DMS153 treated with DMSO at 0.1 percent for 48 hours (cell line): ENCODE data around the gene WRNIP1.
A peak's percentile ranks its signal among the peaks of the same experiment; 100 is the strongest.
"Not testable (repeated sequence)": the region's sequence is repeated elsewhere in the genome, so short reads cannot be mapped to it uniquely, and the experiment has no call there.

Experiments
- DNase-seq: peaks from one replicate; lab custom pipeline; 2025; ENCODE audit not compliant: unreplicated experiment; lab: John Stamatoyannopoulos, UW

WRNIP1 gene

DNA sequence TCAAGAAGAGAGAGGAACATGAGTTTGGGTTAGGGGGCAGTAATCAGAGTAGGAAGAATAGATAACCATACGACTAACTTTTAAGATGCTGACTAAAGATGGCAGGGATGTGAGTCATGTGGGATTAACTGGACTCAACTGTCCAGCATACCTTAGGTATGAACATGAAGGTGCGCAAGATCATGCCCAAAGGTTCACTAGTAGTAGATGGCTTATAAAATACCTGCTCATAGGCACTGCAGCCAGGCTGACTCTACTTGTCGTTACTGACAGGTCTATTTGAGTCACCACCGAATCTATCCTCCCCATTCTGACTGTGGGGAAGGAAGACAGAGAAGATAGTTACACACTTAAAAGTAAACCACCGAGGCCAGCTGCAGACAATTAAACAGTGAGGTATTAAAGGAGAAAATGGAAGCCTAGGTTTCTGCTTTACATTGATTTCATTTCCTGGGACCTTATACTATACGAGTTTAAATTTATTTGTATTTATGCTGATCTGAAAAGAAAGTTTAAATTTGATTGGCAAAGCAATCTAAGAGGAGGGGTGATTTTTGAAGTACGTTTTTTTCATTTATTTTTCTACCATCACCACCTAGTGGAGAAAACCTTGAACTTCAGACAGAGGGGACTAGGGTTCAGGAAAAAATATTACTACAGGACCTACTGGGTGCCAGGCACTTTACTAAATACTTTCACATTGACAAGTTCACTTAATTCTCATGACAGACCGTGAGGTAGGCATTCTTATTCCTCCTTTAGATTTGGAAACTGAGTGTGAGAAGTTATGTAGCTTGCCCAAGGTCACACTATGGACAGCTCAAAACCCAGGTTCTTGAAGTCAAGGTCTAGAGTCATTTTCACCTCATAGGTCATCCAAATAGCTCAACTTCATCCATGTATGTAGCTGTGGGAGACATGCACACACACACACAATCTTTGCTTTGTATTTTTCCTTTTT lies 4.0 kb upstream of the WRNIP1 start:
- no peak for DNase-seq

DNA sequence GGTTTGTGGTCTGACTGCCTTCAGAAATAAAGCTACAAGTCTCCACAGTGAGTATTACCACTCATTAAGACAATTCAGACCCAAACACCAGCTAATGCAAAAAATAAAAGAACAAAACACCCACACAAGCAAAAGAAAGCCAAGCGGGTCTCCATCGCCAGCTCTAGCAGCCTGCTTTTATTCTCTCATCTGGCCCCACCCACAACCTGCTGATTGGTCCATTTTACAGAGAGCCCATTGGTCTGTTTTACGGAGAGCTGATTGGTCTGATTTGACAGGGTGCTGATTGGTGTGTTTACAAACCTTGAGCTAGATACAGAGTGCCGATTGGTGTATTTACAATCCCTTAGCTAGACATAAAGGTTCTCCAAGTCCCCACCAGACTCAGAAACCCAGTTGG lies 2.3 kb upstream of the WRNIP1 start:
- not testable (repeated sequence) for DNase-seq

DNA sequence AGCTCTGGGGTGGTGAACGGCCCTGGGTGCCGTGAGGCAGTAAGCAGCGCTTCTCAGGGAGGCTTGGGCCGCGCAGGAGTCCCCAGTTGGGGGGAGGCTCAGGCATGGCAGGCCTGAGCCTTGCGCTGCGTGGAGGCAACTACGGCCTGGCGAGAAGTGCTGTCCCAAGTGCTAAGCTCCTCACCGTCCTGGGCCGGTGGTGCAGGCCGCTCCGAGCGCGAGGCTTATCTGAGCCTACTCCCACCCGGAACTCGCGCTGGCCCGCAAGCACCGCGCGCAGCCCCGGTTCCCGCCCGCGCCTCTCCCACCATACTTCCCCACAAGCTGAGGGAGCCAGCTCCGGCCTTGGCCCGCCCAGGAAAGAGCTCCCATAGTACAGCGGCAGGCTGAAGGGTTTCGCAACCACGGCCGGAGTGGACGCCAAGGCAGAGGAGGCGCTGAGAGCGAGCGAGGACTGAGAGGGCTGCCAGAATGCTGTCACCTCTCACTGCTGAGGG lies 1.8 kb upstream of the WRNIP1 start:
- DNase-seq, result no peak

DNA sequence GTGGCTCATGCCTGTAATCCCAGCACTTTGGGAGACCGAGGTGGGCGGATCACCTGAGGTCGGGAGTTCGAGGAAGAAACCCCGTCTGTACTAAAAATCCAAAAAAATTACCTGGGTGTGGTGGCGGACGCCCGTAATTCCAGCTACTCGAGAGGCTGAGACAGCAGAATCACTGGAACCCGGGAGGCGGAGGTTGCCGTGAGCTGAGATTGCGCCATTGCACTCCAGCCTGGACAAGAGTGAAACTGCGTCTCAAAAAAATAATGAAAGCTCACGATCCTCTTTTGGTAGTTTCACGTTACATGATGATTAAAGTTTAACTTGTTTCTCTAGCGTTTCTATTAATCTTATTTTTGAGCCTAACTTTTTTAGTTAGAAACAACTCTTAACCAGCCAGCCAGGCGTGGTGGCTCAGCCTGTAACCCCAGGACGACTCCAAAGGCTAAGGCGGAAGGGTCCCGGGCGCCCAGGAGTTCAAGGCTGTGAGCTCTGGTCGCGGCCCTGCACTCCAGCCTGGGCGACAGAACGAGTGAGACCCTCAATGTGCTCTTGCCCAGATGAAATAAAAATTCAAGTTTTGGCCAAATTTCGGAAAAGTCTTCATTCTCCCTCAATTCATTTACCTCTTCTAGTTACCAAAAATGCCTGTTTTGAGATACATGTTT lies 1.2 kb upstream of the WRNIP1 start:
- no peak for DNase-seq

DNA sequence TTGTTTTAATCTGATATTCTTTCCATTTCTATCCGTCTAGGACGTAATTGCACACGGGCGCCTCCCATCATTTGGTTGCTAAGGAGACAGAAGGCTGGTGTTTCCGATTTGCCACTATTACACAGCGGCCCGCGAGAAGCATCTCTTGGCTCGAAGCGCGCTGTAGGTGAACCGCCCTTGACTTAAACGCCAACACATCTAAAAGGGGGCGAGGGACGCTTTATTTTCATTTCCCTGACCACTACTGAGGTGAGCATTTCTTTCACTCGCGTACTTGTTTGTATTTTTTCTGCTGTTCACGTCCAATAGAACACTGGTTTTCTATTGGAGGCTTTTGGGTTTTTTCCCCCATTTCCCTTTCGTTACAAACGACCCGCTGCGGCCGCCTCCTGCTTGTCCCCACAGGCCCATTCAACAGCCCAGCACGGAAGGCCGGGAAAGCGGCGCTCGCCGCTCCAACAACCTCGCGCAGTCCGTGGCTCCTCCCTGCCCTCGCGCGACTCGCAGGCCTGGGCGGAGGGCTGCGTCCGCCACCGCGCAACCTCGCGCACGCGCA lies 505 bp upstream of the WRNIP1 start:
- peak; percentile 18 for DNase-seq

DNA sequence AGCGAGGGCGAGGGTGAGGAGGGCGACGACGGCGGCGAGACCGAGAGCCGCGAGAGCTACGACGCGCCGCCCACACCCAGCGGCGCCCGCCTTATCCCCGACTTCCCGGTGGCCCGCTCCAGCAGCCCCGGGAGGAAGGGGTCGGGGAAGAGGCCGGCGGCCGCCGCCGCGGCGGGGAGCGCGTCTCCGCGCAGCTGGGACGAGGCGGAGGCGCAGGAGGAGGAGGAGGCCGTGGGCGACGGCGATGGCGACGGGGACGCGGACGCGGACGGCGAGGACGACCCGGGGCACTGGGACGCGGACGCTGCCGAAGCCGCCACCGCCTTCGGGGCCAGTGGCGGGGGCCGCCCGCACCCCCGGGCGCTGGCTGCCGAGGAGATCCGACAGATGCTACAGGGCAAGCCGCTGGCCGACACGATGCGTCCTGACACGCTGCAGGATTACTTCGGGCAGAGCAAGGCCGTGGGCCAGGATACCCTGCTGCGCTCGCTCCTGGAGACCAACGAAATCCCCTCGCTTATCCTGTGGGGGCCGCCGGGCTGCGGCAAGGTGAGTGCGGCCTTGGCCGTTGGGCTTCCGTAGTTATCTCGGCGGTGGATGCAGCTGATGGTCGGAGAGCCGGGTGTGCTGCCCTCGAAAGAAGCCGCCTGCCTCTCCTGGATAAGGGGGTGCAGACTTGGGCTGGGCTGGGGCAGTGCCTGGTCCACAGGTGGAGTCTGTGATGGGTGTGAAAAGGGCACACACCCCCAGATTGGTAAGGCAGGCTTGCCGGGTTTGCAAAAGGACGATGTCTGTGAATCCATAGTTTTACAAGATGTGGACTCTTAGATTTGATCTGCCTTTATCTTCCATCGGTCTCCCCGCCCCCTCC lies 938 bp downstream of the WRNIP1 start:
- DNase-seq, result no peak

DNA sequence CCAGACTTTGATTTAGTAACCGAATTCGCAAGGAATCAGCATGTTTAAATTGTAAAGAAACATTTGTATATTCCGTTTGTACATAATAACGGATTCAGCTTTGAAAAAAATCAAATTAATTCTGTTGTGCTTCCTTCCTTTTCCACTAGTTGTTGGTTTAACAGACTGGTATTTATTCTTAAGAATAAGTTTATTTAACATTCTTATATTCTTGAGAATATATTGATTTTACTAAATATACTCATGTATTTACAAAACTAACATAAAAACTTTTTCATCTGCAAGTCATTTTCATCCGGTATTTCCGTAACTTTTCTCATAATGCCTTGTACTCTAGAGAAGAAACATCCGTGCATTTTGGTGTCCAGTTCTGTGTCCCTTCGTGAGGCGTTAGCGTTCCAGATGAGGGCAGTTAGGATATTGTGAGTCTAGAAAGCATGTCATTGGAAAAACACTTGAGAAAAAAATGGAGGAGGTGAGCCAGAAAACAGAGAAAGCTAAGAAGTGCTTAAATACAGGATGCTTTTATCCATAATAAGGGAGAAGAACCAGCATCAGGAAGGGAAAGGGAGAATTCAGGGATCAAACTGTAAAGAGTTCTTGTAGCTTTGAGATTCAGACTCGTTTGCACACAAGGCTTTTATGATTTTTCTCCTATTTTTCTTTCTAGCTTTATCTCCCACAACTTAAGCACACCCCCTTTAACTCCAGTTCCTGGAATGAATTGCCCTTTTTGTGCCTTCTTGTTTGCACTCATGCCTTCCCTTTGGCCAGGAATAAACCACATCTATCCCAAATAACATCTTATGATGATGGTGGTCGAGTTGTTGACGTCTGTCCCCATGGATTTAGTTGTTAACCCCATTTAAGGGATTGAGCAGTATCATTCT lies 1.8 kb downstream of the WRNIP1 start:
- no peak for DNase-seq

DNA sequence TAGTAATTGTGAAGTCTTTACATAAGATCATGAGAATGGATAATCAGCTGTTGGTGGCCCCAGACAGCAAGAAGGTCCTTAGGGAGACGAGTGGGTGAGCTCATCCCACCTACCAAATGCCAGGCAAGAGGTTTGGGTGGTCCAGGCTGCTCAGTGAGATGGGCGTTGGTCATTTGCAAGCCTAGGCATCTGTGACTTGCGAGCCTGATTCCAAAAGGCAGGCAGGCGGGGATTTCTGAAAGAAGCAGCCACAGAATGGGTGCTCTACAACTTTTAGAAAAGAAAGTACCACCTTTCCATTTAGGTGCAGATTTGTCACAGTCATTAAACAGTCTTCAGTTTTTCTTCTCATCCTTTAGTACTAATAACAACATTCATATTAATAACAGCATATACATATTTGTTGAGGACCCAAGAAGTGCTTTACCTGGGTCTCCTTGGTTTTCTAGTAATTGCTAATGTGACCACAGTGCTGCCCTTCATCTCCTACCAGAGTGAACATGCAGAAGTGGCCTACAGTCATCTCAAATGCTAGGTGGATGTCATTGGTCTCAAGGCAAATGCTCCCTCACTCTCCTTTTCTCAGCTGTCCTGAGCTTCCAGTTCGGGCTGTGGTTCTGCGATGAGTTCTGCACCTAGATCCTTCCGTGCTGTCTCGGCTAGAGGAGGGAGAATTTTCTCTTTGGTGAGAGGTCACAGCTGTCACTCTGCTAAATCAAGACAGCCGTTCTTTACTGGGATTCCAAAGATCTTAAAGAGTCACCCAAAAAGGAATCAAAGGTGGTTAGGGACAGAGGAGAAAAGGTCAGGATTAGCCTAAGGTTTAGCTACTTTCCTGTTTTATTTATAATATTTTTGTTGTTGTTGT lies 2.7 kb downstream of the WRNIP1 start:
- DNase-seq, result no peak

DNA sequence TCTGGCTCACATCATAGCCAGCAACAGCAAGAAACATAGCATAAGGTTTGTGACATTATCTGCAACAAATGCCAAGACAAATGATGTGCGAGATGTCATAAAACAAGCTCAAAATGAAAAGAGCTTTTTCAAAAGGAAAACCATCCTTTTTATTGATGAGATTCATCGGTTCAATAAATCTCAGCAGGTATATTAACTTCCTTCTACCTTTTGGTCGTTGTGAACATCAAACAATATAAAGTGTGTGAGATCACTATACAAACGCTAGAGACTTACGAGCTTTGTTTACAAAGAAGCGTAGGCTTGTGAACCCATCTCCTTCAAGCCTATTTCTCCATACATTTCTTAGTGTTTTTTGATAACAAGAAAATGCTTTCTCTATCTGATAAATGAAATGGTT lies 3.5 kb downstream of the WRNIP1 start:
- DNase-seq, result no peak

DNA sequence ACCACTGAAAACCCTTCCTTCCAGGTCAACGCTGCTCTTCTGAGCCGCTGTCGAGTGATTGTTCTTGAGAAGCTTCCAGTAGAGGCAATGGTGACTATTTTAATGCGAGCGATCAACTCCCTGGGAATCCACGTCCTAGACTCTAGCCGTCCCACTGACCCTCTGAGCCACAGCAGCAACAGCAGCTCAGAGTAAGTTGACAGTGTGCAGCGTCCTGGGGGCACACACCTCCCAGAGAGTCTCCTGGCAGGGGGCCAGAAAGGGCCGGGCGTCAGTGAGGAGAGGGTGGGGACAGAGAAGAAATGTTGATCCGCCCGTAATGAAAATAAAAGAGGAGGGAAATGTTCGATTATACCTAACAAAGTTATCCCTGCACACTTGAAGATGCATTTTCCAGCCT lies 5.0 kb downstream of the WRNIP1 start:
- DNase-seq, result no peak

DNA sequence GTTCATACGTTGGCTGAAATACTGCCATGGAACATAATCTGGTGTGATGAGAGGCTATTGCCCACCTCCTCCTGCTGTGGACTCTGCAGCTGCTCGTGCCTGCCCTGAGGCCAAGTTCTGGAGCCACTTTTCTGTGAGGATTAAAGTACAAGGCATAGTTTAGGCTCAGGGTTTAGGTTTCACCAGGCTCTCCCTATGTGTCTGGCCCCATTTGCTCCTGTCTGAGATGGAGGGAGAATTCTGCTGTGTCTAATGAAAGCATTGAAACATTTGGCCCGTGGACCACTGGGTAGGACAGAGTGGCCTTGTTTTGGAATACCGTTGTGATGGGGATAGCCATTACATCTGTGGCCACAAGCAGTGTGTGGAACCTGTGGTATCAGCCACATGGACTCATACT lies 5.9 kb downstream of the WRNIP1 start:
- DNase-seq, result no peak

DNA sequence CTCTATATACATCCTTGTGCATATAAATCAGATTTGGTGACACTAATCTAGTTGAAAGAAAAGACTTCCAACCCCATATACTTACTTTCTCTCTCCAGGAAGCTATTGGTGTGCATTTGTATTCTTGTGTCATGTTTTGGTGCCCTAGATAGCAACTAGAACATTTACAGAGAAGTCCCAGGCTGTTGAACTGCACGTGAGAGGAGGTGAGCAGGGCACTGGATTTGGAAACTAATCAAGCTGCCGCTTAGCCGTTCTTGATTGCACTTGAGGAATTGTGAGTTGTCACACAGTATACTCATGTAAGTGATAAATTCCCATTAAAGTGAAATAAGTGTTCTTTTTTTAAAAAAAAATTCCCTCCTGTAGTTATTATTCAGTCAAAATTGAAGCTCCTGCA lies 7.6 kb downstream of the WRNIP1 start:
- DNase-seq, result no peak

DNA sequence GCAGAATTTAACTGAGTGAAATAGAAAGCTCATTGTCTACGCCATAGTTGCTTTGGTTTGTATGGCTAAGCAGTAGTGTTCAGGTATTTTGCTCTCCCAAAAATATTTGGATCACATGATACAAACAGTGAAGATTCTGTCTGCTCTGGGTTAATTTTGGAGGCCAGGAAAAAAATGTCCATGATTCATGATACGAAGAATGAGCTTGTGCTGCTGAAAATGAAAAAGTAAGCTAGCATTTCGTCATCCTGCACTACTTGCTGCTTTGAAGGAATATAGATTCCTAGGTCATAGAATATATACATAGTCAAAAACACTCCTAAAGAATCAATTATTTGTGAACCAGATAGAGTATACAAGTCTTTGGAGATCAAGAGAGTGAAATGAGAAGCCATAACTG lies 8.3 kb downstream of the WRNIP1 start:
- no peak for DNase-seq

DNA sequence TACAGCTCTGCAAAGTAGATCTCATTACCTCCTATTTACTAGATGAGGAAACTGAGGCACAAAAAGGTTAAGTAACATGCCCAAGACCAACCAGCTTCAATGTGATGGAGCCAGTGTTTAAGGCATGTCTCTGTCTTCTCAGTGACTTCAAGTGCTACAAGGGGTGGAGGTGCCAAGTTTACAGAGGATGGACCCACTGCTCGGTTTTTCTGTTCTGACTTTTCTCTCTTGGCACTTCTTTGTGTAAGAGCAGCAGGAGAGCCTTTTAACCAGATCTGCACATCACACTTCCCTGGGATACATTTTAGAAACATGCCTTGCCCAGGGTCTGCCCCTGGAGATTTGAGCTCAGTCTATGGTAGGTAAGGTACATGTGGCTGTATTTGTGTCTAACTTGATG lies 9.8 kb downstream of the WRNIP1 start:
- DNase-seq, result no peak

DNA sequence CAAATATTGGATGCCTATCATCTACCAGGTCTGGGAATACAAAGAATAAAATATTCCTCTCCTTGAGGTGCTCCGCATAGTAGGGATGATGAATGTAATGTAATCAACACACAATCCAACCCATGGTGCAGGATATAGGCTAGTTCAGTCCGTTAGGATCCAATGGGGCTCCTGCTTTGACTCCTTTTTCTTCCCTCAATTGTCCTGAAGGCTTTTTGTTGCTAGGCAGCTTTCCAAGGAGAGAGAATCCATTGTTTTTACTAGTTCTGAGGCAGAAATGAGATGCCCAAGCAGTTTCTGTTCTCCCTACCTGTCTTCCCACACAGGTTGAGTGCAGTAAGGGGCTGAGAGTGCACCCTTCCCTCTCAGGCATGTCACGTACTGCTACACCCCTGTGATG lies 12.1 kb downstream of the WRNIP1 start:
- DNase-seq, result no peak

DNA sequence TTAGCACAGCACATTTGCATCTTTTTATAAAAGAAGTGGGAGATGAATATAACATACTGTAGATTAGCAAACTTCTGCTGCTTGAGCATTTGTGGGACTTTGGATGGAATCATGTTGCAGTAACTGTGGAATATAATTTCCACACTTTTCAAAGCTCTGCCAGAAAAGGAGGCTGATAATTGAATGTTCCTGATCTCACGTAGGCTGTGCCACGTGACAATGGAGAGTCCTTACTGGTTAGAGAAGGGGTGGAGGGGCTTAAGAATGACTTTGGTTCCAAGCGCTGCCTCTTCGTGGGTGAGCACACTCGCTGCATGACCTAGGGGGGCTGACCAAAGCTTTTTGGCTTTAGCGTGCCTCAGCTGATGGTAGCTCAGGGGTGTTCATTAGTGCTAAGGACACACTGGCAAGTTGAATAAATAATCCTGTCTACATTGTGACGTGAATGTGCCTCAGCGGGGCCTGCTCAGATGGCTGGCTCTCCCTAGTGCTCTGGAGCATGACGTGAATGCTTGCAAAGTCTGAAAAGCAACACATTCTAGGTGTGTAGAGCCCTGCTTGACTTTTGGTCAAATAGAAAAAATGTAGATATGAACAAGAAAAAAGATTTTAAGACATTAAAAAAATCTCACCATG lies 15.0 kb downstream of the WRNIP1 start:
- no peak for DNase-seq

DNA sequence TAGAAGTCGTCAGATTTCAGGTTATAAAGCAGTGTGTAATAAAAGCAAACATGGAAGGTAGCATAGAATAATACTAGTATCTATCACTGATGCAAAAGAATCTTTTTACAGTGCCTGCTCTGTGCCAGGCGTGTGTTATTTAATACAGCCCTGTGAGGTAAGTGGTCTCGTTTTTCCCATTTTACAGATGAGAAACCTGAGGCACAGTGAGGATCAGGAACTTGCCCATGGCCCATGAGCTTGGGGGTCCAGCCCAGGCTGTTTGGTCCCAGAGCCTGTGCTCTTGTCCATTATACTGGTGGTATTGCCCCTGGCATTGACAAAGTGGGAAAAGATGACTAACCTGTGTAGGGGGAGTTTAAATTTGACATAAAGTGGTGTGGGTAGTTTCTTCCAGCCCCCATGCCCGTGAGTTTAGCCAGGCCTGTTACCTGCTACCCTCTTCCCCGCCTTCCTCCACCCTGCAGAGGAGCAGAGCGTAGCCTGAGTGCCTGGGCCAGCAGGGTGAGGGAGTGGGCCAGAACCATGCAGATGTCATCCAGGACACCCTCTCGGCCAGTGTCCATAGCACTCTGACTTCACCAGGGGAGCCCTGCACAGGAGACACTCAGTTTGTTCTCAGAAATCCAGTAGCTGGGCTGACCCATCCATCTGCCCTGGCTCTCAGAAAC lies 16.6 kb downstream of the WRNIP1 start:
- no peak for DNase-seq

DNA sequence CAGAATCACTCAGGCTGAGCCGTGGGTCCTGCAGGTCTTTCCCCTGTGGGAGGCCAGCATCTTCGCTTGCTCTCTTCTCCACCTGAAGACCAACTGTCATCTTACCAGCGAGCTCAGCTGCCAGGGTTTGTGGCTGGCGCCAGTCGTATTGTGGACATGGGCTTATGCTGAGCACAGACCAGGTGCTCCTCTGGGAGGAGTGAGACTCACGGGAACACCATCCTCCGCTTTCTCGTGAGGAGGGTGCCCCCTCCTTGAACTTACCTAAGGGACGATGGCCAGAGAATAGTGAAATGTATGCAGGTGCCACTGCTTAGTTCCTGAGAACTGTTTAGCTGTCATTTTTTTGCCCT lies 17.1 kb downstream of the WRNIP1 start:
- DNase-seq, result no peak
